ENCODE data around the gene PPFIBP1. TPM values are rescaled to one million over a fixed set of nuclear protein-coding genes. Genes with fewer than 3 reads are reported as not detected.

Gene PPFIBP1
- polyA plus RNA-seq, 1 donor (not counting 4 experiments of a cell fraction or from before 2014, with no cell fraction given) = 83.5 TPM

- H3K79me2 ChIP-seq (ENCODE audit: control insufficient read depth, insufficient read depth, low read length) = peaks cover 44% of the 10 kb centered on the region
- no peaks in the 10 kb centered on the region for H3K9me1 ChIP-seq (ENCODE audit: control insufficient read depth, extremely low read depth, insufficient read depth, low read length)
- no peak overlapping the region for H3K4me3 ChIP-seq (ENCODE audit: control insufficient read depth in 2 of 3, extremely low read depth in 1 of 3, insufficient read depth in 2 of 3, low read depth in 1 of 3, low read length in 3 of 3)
- no peak overlapping the region for H2AFZ ChIP-seq (ENCODE audit: control insufficient read depth, low read length)
- no peaks in the 10 kb centered on the region for H4K20me1 ChIP-seq (ENCODE audit: control insufficient read depth, extremely low read depth, insufficient read depth, low read length)
- peaks cover 2 to 7% of the 10 kb centered on the region in 2 experiments for H3K36me3 ChIP-seq (ENCODE audit: control insufficient read depth in 2 of 2, extremely low read depth in 1 of 2, insufficient read depth in 2 of 2, low read length in 2 of 2)
- H3K27ac ChIP-seq (ENCODE audit: control insufficient read depth, insufficient read depth, low read length) = no peak overlapping the region
- H3K4me2 ChIP-seq (ENCODE audit: control insufficient read depth, extremely low read depth, insufficient read depth, low read depth, low read length) = no peak overlapping the region
- no peak for FAIRE-seq
- no peak for DNase-seq (ENCODE audit: low read depth, low spot score)
- peaks cover 30% of the 10 kb centered on the region for H3K4me1 ChIP-seq (ENCODE audit: control insufficient read depth, extremely low read depth, insufficient read depth, low read length)
- H3K9me3 ChIP-seq (ENCODE audit: control insufficient read depth, low read depth, low read length) = no peaks in the 10 kb centered on the region
- no peaks in the 10 kb centered on the region for H3K27me3 ChIP-seq (ENCODE audit: control insufficient read depth, extremely low read depth, insufficient read depth, low read length)
- TF ChIP-seq EZH2 (IDR thresholded peaks at IDR 0.05; ENCODE audit: low read length) = no peak
- no peak overlapping the region for H3K9ac ChIP-seq (ENCODE audit: control insufficient read depth, extremely low read depth, insufficient read depth, low read length)
- dilution Hi-C loops (cut with MboI; ENCODE audit: extremely low pct_ligation_motif_present, low sequenced_read_pairs) = no loop called here
Measured at GRCh38 chr12:27631365-27631764, 107.4 kb downstream of the PPFIBP1 start.

GRCh38 chr12:27631813-27632491 is 107.9 kb downstream of the PPFIBP1 start:
- Histone ChIP-seq H3K4me1 (ENCODE audit: control insufficient read depth, extremely low read depth, insufficient read depth, low read length) (peaks cover 24% of the 10 kb centered on the region), H3K27ac (ENCODE audit: control insufficient read depth, insufficient read depth, low read length) (no peak overlapping the region), H3K36me3 (ENCODE audit: control insufficient read depth in 2 of 2, extremely low read depth in 1 of 2, insufficient read depth in 2 of 2, low read length in 2 of 2) (peaks cover 2 to 7% of the 10 kb centered on the region in 2 experiments), H3K4me3 (ENCODE audit: control insufficient read depth in 2 of 3, extremely low read depth in 1 of 3, insufficient read depth in 2 of 3, low read depth in 1 of 3, low read length in 3 of 3) (no peak overlapping the region), H3K9me1 (ENCODE audit: control insufficient read depth, extremely low read depth, insufficient read depth, low read length) (no peaks in the 10 kb centered on the region), H3K9me3 (ENCODE audit: control insufficient read depth, low read depth, low read length) (no peaks in the 10 kb centered on the region), H2AFZ (ENCODE audit: control insufficient read depth, low read length) (no peak overlapping the region), H3K4me2 (ENCODE audit: control insufficient read depth, extremely low read depth, insufficient read depth, low read depth, low read length) (no peak overlapping the region), H4K20me1 (ENCODE audit: control insufficient read depth, extremely low read depth, insufficient read depth, low read length) (no peaks in the 10 kb centered on the region), H3K9ac (ENCODE audit: control insufficient read depth, extremely low read depth, insufficient read depth, low read length) (no peak overlapping the region), H3K79me2 (ENCODE audit: control insufficient read depth, insufficient read depth, low read length) (peaks cover 39% of the 10 kb centered on the region), H3K27me3 (ENCODE audit: control insufficient read depth, extremely low read depth, insufficient read depth, low read length) (no peaks in the 10 kb centered on the region)
- no peak for TF ChIP-seq EZH2 (IDR thresholded peaks at IDR 0.05; ENCODE audit: low read length)
- no peak for TF ChIP-seq CTCF (optimal IDR thresholded peaks at IDR 0.05 in 1 of 3, IDR thresholded peaks at IDR 0.05 in 1 of 3, conservative IDR thresholded peaks at IDR 0.05 in 1 of 3; ENCODE audit: extremely low read depth in 1 of 3, insufficient read depth in 2 of 3, low read length in 3 of 3)
- dilution Hi-C loops (cut with MboI; ENCODE audit: extremely low pct_ligation_motif_present, low sequenced_read_pairs) = no loop called here
- no peak for DNase-seq (ENCODE audit: low read depth, low spot score)
- no peak for FAIRE-seq
